Measurements from ENCODE around the gene RAD9A.
A peak's percentile ranks its signal among the peaks of the same experiment; 100 is the strongest.

RAD9A gene

DNA sequence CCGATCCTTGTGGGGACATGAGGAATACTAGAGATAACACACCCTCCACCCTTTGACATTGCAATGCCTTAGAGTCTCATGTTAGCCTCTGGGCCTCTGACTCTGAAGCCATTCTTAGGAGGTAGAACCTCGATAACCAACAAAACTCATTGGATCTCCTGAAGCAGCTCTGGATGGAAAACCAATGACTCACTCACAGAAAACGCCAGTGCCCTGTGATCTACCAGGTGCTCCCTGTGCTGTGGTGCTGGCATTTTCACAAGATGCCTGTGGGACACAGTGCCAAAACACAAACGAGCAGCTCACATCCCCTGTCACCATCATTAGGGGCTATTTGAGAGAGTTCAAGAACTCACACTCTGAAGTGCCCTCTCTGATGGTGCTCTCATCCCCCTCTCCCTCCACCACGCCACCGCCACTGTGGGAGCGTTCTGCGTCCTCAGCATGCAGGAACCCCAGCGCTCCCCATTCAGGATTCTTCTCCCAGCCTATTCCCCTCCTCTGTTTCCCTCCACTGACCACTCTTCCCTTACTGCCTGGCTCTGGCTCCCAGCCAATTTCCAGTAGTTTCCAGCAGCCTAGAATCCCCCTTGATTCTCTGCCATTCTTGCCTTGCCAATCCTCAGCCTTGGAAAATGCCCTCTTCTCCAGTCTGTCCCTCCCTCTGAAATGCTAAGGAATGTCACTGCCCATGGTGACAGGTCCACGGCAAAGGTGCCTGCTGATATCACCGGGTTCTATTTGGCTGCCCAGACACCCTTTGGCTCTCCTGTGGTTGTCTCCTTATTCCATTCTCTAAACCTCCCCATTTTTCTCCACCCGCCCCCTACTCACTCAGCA is 33.7 kb upstream of the RAD9A start:
- DNase-seq, result no peak

DNA sequence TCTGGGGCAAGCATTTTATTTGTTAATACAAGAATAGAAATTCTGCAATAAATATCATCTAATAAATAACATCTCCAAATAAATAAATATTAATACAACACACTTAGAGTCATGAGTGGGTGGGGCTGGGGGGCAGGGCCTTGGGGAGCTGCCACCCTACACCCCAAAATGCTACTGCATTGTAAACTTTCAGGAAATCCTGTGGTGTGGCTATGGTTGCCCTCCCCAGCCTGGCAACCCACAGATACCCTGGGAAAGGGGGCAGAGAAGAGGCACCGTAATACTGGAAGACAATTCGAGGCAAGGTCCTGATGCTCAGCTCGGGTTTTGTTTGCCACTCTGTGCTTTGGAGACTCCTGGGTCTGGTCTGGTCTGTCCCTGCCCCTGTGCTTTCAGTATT is 27.6 kb upstream of the RAD9A start:
- DNase-seq, result no peak

DNA sequence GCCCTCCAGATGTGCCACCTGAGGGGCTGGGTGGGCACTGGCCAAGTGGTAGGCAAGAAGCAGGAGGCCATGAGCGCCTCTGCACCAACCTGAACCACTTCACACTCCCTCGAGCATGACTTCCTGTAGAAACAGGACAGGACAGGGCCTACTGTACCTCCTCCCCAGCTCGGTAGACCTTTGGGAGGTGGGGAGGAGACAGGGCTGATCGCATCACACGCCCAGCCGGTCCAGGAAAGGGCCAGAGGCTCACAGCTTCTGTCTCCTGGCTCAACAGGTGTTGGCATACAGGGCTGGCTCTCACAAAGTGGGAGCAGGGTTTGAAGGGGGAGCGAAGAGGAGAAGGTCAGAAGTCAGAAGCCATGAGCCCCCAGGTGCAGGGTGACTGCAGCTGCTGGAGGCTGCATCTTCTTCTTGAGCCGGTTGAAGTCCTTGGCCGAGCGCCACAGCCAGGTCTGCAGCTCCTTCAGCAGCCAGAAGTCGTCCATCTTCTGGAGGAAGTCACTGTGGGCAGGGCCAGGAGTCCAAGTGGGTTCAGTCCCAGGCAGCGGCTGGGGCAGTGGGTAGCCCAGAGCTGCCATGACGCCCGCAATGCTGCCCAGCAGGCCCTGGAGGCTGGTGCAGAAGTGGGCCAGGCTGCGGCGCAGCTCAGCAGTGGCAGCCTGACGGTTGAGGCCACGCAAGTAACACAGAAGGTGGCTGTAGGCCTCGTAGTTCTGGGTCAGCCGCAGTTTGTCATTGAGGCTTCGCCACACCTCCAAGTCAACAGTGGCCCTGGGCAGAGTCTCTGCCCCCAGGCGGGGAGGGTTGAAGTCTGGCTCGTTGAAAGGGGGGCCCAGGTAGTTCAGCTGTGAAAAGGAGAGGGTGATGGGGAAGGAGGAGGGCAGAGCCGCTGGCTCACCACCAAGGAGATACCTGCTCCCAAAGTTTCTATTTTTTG is 26.7 kb upstream of the RAD9A start:
- DNase-seq, result no peak

DNA sequence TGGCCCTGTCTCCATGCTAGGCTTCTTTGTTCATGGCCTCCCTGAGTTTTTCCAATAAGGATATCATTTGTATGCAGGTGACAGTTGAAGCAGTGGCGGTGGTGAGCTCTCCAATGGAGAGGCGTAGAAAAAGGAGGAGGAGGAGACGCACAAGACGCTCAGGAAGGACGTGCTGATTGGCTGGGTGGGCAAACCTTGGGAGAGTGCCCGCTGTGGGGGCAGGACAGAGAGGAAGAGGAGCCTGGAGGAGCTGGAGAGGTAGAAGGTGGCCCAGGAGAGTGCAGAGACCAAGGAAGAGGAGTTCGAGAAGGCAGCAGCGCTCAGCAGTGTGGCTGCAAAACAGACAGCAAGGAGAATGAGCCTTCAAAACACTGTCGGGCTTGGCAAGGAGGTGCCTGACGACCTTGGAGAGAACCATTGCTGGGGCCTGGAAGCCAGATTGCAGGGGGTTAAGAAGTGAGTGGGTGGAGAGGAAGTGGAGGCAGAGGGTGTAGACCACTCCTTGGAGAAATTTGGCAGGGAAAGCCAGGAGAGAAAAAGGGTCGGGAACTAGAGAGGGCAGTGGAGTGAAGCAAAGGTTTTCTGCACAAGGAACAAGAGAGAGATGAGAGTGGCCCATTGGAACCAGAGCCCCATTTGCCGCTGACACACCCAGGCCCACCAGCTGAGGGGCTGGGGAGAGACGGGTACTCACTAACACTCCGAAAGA is 25.9 kb upstream of the RAD9A start:
- no peak for DNase-seq

DNA sequence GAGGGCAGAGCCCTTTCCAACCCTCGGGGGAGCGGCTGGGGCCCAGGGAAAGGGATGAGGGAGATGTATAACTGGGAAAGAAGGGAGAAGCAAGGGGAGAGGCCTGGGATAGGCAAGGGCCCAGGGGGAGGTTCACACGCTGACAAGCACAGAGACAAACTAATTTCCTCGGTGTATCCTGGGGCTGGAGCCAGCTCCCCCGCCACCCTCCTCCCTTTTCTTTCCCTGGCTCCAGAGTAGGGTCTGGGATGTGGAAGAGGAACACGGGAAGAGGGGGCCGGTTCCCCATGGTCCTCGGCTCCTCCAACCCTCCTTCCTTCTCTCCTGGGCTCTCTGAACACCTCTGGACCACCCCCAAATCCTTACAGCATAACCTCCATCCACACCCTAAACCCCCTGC is 25.2 kb upstream of the RAD9A start:
- DNase-seq, result no peak

DNA sequence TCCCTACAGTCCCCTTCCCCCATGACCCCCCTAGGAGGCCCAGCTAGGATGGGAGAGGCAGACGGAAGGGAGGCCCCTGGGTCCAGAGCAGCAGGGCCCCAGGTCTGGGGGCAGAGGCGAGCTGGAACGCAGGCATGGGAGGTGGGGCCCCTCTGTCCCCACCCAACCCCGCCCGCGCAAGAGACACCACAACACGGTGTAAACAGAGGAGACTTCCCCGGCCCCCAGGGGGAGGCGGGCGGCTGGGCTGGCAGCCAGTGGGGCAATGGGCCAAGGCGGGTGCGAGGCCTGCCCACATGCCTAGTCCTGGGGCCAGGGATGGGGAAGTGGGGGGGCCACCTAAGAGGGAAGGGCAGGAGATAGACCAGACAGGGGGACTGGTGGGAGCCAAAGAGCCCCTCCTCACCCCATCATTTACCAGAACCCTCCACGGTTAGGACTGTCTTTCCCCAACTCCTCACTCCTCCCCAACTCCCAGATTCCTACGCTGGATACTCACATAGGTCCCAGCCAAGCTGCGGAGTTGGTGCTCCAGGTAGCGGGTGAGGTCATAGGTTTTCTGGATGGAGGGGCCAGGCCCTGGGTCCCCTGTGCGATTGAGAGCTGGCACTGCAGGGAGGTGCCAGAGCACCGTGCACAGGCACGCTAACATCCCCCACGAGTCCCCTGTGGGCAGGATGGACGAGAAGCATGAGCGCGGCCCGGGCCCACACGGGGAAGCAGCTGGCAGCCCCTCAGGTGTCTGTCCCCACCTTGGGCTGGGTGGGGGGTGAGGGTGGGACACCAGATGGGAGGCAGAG is 24.6 kb upstream of the RAD9A start:
- no peak for DNase-seq

DNA sequence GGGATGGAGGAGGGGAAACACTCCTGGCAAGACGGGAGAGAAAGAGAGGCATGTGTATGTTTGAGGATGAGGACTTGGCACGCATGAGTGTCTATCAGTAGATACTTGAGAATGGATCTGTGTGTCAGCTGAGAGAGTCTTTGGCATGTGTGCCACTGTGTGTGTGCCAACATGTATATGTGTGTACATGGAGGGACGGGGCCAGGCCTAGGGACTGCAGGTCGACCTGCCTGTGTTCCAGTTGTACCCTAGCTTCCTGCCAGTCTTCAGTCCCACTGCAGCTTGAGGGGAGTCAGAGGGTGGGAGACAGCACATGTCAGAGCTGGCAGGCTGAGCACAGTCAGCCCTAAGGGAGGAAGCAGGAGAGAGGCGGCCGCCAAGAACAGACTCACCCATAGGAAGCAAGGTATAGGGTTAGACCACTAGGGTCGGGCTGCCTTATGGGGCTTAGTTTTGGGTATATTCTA is 24.0 kb upstream of the RAD9A start:
- DNase-seq, result no peak

DNA sequence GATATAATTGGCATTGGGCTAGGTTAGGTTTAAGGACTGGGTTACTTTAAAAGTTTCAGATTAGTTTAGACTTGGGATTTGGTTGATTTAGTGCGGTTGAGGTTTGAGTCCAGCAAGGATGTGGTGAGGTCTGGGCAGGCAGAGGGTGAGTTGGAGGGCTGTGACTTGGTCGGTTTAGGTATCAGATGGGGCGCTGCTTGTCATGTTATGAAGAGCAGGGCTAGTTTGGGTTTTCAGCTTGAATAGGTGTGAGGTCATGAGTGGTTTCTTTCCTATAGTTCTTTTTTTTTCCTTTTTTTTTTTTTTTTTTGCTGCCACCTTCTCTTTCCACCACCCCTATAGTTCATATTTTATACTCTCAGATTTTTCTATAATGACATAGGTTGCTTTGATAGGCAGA is 23.2 kb upstream of the RAD9A start:
- DNase-seq, result no peak

DNA sequence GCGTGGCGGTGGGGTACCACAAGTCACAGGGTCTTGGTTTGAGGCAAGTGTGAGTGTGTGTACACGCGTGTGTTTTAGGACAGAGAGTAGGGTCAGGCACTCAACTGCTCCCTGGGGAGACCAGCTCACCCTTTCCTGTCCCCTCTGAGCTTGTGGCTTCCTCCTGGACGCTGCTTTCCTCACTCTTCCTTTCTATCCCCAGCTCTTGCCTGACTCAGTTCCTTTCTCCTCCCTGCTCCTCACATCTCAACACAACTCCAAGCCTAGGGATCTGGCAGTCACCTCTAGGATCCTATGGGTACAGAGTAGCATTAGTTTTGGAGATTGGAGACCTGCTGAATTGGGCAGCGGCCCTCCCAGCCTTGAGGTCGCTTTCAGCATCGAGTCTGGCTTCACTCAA is 22.5 kb upstream of the RAD9A start:
- DNase-seq, result no peak

DNA sequence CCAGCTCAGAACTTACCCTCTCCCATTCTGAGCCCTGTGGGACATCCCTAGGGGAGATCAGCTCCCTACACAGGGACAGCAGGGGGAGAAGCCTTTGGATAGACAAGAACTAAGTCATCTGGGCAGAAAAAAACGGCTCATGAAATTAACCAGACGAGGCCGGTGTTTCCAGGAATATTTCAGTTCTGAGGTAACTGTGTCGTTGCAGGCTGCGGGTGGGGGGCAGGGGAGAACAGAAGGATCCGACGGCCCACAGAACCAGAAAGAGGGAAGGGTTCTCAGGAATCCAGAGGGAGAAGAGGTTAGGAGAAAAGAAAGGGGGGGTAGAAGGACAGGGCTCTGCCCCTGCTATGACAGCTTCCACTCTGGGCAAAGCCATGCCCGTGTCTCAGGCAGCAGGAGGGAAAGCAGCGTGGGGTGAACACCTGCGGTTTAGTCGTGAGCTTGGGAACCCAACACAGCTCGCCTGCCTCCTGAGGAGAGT is 21.9 kb upstream of the RAD9A start:
- no peak for DNase-seq

DNA sequence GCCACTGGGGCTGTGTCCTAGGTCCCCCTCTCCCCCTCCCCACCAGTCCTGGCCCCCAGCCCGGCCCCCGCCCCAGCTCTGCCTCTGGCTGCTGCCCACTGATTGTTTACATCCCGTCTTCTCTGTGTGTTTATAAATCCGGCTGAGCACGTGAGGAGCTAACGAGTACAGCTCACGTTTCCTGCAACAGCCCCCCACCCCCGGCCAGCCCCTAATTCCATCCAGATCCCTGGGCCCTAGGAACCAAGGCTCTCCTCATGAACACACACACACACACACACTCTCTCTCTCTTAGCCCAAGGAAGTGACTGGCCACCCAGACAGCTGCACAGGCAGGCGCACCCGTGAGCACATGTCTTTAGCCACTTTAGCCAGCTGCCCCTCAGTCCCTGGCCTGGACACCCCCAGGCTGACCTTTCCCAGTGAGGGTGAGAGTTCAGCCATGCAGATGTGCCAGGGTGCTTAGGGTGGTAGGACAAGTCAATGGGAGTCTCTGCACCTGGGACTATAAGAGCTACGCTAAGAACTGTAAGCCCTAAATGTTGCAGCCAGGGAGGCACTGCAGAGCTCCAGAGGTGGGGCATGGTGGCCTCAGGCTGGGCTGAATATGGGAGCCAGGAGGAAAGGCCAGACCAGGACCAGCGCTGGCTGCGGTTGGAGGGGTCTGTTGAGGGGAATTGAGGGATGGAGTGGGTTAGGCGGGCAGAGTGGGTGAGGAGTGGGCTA is 21.3 kb upstream of the RAD9A start:
- no peak for DNase-seq

DNA sequence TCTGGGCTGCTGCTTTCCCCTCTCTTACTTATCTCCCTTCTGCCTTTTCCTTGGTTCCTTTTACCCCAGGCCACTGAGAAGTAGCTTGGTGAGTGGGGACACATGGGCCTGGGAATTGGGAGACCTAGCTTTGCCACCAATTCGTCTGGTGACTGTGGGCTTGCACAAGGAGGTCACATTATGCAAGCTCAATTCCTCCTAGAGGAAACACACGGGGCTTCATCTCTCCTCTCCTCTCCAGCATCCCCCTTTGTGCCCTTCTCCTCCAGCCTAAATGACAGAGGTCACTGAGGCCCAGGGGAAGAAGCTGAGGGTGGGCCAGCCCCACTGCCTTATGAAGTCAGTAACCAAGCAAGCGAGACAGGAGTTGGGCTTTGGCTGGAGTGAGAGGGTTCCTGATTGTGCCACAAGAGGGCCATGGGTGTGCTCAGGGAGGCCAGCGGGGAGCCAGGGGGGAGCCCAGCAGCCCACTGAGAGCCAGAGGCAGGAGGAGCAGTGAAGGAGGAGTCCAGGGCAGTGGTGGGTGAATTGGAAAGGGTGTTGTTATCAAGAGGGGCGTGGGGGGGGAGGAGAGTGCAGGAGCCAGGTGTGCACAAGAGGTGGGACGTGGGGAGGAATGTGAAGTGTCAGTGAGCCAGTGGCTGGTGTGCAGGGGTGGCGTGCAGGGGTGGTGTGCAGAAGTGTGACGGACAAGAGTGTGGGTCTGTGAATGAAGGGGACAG is 20.4 kb upstream of the RAD9A start:
- DNase-seq, result peak; percentile 99

DNA sequence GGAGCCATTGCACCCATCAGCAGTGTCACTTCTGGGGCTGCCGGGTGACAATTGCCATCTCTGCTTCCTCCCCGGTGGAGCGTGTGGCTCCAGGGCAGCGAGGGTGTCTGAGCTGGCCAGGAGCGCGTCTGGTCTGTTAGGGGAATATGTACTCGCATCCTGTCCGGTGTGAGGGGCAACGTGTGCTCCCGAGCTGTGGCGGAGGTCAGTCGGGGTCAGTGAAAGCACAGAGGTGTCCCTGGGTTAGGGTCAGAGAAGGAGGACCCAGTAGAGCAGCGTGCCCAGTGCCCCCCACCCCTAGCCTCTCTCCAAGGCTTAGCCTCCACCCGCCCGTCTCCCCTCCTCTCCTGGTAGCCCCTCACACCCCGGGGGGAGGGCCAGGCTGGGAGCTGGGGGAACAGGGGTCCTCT is 19.9 kb upstream of the RAD9A start:
- peak; percentile 66 for DNase-seq

DNA sequence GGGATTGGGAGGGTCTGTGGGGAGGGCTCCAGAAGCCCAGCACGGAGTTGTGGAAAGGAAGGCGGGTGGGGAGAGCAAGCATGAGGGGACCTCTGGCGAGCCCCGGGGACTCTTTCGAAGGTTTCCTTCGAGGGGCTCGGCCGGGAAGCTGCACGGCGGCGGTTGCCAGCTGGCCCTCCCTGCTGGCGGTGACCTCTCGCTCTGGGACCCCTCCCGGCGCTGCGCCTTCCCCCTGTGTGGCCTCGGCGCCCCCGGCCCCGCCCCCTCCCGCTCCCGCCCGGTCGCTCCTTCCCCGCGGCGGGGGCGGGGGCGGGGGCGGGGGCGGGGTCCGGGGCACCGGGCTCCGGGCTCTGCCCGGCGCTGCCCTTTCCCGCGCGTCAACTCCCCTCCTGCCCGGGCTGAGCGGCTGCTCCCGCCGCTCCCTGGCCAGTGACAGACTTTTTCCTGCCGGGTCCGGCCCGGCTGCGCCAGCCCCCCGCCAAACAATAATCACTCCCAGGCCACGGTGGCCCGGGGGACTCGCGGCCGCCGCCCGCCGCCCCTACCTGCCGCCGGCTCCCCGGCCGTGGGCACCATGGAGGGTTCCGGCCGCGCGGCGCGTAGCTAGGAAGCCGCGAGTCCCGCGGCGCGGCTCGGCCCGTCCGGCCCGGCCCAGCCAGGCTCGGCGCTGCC is 19.3 kb upstream of the RAD9A start:
- DNase-seq, result peak; percentile 64

DNA sequence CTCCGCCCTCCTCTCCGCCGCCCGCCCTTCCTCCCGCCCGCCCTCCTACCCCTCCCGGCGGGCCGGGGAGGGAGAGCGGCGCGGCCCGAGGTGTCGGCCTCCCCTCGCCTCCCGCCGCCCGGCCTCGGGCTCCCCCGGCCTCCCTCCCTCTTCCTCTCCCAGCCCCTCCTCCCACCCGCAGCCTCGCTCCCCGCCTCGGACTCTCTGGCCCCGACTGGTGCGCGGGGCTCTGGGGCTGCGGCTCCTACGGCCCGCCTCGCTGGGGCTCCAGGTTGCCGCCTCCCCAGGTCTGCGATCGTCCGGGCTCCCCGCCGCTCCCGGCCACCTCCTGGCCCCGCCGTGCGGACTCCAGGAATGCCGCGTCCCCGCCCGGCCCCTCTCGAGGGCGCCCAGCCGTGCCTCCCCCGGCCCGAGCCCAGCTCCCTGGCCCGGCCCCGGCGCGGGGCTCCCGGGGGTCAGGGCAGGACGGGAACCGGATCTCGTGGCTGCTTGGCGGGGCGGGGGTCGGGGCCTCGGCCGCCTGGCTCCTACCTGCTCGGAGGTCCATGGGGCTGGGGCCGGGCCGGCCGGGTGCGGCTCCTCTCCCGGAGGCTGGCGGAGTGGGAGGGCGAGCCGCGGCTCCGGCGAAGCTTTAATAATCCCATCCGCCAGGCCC is 18.7 kb upstream of the RAD9A start, which contains the start of gene CLCF1:
TSS of gene CLCF1 (minus strand) at position 606 of the 655 bp plus-strand sequence. CDS start at position 547, 59 bp downstream.
- peak; percentile 83 for DNase-seq

DNA sequence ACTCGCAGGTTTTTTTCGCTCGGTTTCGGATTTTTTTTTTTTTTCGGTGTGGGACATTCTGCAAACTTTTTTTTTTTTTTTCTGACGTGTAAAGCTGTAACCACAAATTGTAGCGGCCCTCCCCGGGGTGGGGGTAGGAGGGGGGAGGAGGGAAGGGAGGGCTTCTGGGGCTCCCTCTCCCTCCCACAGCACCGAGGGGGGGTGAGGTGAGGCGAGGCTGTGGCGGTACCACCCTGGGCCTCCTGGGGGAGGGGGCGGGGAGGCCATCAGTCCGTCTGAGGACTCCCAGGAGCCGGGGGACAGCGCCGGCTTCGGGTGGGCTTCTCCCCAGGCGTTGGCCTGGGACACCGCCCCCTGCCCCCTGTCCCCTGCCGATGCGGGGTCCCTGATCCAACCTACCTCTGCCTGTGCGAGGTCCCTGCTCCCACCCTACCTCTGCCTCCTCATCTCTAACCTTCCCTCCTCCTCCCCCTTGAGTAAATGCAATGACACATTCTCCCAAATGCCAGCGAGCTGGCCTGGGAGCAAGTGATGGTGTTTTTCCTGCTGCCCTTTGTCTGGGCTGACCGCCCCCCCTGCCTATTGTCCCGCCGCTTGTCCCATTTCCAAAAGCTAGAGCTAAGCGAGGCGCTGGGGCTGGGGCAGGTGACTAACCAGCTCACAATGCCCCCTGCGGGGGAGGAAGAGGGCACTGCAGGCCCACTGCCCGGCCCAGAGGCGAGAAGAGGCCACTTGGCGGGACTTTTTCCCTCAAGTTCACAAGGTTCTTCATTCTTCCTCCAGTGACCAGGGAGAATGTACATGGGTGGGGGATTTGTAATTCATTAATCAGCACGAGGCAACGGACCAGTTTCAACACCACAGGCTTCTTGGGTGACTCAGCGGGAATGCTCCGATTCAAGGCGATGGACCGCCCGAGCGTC is 17.9 kb upstream of the RAD9A start:
- peak; percentile 98 for DNase-seq

DNA sequence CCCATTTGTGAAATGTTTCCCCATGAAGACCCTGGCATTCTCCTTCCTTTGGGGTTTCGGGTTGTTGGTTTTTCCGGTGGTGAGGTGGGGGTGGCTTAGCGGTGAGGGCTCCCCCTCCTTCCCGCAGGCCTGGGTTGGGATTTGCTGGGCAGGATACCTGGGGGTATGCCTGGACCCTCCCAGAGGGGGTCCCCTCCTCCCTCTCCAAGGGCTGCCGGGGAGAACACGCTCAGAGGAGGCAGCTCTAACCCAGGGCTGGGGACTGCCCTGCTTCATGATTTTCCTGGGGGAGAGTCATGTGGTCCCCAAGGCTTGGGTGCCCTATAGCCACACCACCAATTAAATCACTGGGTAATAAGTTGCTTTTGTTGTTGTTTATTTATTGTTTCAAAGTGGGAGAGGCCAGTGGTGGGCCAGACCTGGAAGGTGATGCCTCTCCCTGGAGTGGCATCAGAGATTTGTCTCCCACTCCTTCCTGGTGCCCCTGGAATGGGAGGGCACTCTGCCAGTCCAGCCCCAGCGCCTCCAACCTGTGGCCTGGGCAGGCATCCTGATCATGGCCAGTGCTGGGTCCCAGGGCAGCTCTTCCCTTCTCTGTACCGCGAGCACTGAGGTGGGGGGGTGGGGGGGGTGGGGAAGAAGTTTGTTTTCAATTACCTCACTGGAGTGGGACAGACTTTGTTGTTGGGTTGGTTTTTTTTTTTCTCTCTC is 17.1 kb upstream of the RAD9A start:
- DNase-seq, result no peak

Measured in 8988T (cell line).